H1 (cell line): ENCODE results near the gene SMYD5. TPM values are rescaled to one million over a fixed set of nuclear protein-coding genes. Genes with fewer than 3 reads are reported as not detected.

ENCODE experiments used
- EGR1 ChIP-seq: IDR thresholded peaks from 2 replicates; pipeline ENCODE4 v1.6.1; 2011; ENCODE audit warnings: low read depth, low read length, borderline replicate concordance
- EZH2 ChIP-seq: fragments of 200-600 bp; sonication (generic); IDR thresholded peaks from 2 replicates; pipeline ENCODE4 v1.7.1; 2012; ENCODE audit warnings: low read depth, mild to moderate bottlenecking, moderate library complexity, low read length, inconsistent platforms; ENCODE audit not compliant: severe bottlenecking
- TAF7 ChIP-seq: optimal IDR thresholded peaks from 2 replicates; pipeline ENCODE3; 2011; ENCODE audit warnings: low read depth, mild to moderate bottlenecking, inconsistent platforms, low read length, moderate library complexity, borderline replicate concordance
- polyA plus RNA-seq, 7 experiments: library from polyadenylated mRNA; depleted of rRNA in 3 of 7; stranded (reverse) in 5 of 7; unstranded in 2 of 7; fragments of >200 nt in 5 of 7; fragments of 200-250 nt in 2 of 7; gene quantifications; 1 replicate in 5 of 7; 2 replicates in 1 of 7; 4 replicates in 1 of 7; pipeline versions ENCODE4 v1.2.1 to v1.2.3, GENCODE V29; 2011 to 2013; ENCODE audit warnings: missing spikeins in 2 of 7, mixed read lengths in 2 of 7
- total RNA-seq: library from RNA; stranded (reverse); fragmentation: NEBNext Ultra II Directional; extraction: Animal tissue kit (Norgen Biotek cat#: 25700); gene quantifications from 2 replicates; pipeline ENCODE4 v1.2.1, GENCODE V29; 2021

SMYD5 gene
- total and polyA plus RNA-seq, 2 of the 8 experiments (the other 6 are each of a cell fraction or from before 2014, with no cell fraction given), result 35.2 to 56.7 TPM

DNA sequence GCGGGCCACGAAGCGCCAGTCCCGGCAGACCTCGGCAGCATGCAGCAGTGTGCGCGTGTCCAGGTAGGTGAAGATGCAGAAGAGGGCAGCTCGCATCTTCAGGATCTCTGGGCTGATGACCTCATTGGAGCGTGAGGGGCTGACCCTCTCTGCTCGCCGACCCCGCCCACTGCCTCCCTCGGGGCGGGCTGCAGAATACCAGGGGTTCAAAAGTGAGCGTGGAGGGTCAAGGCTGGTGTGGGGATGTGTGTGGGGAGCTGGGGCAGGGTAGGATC is 50.2 kb downstream of the SMYD5 start (continued):
- TF ChIP-seq EZH2 (no peak), EGR1 (no peak), TAF7 (no peak)
- TF ChIP-seq, all 59 proteins: peak for 0
